IPS-11a (cell line): Measurements from ENCODE around the gene LILRB2.
"Not testable (repeated sequence)": the region's sequence is repeated elsewhere in the genome, so short reads cannot be mapped to it uniquely, and the experiment has no call there.

Experiments
- H3K4me3 ChIP-seq: one replicate; pipeline ENCODE4 v1.5.1; 2013; ENCODE audit warnings: low read depth, low read length, control low read depth

The LILRB2 gene

DNA sequence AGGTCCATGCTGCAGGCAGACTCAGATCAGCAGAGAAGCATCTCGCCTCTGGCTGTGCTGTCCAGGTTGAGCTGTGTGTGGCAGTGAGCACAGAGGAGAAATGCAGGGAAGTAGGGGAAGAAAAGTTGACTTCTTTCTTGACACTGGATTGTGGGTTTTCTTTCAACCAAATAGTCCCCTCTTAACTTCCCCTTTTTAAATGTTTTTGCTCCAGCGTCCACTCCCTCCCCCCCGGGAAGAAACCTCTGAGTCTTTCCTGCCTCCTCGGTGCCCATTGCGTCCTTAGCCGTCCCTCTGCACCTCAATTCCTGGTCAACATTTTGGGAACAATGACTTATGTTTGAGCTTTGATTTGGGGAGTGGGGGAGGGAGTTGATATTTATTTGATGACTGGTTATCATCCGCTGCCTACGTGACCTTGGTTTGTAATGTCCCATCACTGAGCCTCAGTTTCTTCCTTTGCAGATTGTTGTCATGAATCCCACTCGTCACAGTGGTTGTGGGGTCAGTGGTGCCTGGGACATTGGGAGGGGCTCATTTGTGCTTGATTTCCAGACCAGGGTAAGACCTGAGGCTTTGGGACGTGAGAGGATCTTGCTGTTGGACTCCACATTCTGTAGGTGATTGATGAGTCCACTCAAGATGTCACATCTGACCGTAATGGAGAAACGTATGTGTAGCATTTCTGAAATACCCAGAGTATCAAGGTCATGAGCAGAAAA lies at the start of gene LILRB2:
LILRB2 (minus strand) TSS at position 104 of the 722 bp plus-strand sequence. CDS start 614 bp downstream, outside the sequence.
- H3K4me3 ChIP-seq: no peak within 1 kb of the TSS

DNA sequence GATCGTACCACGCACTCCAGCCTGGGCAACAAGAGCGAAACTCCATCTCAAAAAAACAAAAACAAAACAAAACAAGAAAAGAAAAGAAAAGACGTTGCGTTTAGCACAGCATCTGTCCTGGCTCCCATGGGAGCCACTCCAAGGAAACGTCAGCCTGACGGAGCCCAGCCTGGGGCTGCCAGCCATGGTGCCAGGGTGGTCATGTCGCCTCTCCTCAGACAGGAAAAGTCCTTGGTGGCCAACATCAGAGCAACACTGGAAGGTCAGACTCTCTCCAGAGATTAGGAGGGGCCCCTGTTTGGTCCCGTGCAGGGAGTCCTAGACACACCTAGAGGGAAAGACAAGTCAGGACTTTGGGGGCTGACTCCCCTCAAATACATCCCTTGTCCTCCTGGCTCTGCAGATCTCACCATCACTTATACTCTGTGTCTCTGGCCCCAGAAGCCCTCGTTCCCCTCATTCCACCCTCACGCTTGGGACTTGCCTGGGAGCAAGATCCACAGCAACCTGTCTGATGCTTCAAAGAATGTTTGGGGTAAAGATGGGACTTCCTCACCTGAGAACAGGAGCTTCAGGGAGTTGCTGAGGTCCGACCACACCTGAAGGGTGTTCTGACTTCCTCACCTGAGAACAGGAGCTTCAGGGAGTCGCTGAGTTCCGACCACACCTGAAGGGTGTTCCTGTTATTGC lies 48.7 kb upstream of the LILRB2 start:
- H3K4me3 ChIP-seq: no peak overlapping the region

DNA sequence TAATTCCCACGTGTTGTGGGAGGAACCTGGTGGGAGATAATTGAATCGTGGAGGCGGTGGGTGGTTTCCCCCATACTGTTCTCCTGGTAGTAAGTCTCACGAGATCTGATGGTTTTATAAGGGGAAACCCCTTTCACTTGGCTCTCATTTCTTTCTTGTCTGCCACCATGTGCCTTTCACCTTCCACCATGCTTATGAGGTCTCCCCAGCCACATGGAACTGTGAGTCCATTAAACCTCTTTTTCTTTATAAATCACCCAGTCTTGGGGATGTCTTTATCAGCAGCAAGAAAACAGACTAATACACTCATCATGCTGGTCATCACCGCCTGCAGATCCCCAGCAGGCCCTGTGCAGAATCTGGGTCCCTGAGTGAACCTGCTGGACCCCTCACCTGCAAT lies 47.9 kb upstream of the LILRB2 start:
- H3K4me3 ChIP-seq: not testable (repeated sequence)

DNA sequence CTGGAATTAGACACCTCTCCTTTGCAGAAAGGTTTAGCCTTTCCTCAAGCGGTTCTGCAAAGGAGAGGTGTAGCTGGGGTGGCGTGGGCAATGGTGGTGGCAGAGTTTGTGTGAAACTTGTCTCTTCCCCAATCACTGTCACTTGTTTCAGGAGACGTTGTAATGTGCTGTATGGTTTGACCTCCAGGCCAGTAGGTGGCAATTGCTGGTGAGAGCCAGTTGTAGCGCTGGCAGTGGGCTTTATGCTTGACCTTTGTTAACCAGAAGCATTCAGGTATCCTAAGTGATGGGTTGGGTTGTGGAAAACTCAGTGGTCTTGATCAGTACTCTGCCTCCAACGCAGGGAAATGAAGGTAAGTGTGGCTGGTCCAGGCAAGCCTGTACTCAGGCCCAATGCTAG lies 44.7 kb upstream of the LILRB2 start:
- H3K4me3 ChIP-seq: no peak overlapping the region

DNA sequence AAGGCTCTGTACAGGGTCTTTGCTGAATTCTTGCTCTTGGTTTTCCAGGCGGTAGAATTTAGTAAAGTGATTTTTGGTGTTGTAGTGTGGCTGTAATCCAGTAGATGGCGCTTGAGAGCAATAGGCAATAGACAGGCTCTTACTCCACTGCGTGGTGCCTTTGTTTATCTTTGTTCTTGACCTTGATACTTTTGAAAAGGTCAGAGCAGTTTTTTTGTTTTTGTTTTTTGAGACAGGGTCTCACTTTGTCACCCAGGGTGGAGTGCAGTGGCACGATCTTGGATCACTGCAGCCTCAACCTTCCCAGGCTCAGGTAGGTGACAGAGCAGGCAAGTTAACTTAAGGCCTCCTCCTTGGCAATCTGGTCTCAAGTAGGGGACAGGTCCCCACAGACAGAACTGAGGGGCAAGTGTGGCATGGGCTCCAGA lies 44.3 kb upstream of the LILRB2 start:
- no peak overlapping the region for H3K4me3 ChIP-seq

DNA sequence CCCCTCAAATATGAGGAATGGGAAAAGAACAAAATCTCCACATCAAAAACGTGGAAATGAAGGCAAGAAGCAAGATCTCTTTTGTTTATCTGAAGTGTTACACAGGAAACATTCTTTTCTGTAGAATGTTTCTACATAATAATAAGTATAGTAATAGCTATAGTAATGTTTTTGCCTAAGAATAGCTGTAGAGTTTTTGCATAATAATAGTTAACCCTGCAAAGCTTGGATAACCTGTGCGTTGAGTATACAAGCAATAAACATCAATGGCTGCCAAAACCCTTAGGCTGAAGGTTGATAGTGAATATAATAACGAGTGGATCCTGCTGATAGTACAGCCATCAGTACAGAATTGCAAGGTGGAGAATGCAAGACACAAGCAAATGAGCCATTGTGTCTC lies 43.2 kb upstream of the LILRB2 start:
- no peak overlapping the region for H3K4me3 ChIP-seq

DNA sequence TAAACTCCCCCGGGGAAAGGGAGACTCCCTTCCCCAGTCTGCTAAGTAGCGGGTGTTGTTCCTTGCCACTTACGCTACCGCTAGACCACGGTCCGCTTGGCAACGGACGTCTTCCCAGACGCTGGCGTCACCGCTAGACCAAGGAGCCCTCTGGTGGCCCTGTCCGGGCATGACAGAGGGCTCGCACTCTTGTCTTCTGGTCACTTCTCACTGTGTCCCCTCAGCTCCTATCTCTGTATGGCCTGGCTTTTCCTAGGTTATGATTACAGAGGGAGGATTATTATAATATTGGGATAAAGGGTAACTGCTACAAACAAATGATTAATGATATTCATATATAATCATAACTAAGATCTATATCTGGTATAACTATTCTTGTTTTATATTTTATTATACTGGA lies 42.0 kb upstream of the LILRB2 start:
- not testable (repeated sequence) for H3K4me3 ChIP-seq

DNA sequence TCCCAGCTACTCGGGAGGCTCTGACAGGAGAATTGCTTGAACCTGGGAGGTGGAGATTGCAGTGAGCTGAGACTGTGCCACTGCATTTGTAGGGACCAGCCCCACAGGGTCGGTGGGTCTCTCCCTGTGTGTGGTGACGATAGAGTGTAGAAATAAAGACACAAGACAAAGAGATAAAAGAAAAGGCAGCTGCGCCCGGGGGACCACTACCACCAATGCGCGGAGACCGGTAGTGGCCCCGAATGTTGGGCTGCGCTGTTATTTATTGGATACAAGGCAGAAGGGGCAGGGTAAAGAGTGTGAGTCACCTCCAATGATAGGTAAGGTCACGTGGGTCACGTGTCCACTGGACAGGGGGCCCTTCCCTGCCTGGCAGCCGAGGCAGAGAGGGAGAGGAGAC lies 41.4 kb upstream of the LILRB2 start:
- H3K4me3 ChIP-seq: not testable (repeated sequence)

DNA sequence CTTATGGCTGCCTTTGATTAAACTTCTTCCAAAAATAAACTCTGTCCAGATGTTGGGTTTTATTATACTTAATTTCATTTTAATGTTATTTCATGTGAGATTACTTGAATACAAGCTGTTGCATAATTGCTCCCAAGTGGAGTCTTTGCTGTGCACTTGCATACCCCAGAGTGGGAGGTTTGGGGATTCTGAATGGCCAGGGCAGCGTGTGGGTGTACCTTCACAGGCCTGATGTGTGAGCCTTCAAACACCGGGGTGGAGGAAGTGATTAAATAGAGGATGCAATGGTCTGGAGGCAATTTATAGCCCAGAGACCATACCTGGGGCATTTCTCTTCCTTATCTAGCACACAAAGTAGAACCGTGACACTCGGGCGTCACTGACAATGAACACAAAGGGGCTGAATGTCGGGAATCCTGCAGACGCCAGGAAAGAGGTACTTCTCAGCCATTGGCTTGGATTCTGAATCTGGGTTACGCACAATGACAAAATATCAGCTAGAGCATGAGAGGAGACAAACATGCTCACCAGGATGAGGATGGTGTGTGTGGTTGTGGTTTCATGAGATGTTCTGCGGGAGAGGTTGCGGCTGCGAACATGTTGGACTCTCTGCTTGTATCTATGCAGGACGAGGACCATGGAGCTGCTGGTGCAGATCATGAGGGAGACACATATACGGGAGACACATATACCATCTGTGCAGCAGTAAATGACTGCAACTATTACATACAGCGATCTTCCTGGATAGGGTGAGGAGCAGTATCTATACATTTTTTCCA lies 39.2 kb upstream of the LILRB2 start:
- H3K4me3 ChIP-seq: no peak overlapping the region

DNA sequence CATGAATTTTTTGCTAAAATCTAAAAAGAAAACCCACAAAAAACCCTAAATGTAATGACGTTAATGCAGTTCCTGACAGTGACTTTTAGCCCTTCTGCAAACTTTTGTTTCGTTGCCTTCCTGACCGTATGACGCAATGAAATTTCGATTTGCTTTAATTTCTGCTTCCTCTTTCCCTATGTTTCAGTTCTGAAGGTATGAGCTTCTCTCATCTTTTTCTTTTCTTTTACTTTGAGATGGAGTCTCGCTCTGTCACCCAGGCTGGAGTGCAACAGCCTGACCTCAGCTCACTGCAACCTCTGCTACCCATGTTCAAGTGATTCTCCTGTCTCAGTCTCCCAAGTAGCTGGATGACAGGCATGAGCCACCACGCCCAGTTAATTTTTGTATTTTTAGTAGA lies 38.1 kb upstream of the LILRB2 start:
- H3K4me3 ChIP-seq: no peak overlapping the region

DNA sequence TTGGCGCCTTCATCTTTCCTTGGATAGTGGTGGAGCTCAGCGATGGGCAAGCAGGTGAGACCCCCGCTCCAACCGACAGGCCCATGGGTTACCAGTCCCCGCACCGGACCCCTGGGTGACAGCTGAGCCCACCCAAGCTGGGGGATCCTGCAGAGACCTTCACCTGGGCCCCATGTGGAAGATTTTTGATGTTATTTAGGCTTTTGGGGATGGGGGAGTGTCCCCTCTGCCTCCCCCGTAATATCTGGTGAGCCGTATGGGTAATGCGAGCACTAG lies 37.0 kb upstream of the LILRB2 start:
- no peak overlapping the region for H3K4me3 ChIP-seq

DNA sequence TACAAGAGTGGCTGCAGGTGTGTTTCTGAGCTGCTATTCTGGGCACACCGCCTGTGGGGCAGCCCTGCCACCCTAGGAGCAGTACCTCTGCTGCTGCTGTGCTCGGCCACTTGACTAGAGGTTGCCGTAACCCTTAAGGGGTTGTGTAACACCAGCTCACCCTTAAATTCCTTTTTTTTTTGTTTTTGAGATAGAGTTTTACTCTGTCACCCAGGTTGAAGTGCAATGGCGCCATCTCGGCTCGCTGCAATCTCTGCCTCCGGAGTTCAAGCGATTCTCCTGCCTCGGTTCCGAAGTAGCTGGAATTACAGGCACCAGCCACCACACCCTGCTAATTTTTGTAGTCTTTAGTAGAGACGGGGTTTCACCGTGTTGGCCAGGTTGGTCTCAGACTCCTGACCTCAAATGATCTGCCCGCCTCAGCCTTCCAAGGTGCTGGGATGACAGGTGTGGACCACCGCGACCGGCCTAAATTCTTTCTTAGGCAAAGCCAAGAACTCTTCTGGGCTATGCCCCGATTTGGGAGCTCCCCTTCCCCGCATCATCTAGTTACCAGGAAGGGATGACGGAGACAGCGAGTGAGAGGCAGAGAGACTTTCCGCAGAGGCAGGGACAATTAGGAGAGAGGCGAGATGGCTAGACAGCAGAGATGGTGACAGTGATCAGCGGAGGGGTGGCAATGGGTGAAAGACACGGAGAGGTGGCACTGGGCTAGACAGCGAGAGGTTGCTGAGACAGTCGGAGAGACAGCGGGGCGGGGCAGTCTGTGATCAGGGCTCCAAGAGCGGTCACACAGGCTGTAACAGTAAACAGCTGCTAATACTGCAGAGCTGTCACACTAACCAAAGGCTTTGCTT lies 36.4 kb upstream of the LILRB2 start:
- H3K4me3 ChIP-seq: no peak overlapping the region

DNA sequence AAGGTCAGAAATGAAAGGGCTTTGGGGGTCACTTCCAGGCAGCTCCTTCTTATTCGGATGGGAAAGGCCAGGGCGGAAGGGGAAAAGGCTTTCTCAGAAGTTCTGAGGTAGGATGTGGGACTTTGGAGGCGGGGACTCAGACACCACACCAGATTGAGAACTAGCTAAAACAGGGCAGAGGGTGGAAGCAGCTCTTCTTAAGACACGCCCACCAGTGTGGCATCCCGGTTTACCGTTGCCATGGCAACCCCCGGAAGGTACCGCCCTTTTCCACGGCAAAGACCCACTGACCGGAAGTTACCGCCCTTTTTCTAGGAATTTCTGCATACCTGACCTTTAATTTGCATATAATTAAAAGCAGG lies 35.8 kb upstream of the LILRB2 start:
- no peak overlapping the region for H3K4me3 ChIP-seq

DNA sequence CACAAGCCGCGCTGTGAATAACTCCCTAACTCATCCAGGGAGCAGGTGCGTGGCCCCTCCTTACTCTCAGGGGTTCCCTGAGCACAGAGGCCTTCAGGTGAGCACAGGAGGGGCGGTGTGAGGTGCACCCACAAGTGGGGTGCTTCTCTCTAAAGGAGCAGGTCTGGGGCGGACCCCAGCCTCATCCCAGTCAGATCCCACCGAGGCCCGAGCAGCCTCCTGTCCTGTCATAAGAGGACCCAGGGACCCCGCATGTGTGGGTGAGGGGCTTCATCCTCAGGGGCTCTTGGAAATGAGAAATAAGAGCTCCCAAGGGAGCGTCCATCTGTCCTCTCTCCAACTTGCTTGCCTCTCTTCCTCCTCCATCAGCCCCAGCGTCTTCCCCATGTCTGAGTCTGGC lies 35.0 kb upstream of the LILRB2 start:
- H3K4me3 ChIP-seq: no peak overlapping the region

DNA sequence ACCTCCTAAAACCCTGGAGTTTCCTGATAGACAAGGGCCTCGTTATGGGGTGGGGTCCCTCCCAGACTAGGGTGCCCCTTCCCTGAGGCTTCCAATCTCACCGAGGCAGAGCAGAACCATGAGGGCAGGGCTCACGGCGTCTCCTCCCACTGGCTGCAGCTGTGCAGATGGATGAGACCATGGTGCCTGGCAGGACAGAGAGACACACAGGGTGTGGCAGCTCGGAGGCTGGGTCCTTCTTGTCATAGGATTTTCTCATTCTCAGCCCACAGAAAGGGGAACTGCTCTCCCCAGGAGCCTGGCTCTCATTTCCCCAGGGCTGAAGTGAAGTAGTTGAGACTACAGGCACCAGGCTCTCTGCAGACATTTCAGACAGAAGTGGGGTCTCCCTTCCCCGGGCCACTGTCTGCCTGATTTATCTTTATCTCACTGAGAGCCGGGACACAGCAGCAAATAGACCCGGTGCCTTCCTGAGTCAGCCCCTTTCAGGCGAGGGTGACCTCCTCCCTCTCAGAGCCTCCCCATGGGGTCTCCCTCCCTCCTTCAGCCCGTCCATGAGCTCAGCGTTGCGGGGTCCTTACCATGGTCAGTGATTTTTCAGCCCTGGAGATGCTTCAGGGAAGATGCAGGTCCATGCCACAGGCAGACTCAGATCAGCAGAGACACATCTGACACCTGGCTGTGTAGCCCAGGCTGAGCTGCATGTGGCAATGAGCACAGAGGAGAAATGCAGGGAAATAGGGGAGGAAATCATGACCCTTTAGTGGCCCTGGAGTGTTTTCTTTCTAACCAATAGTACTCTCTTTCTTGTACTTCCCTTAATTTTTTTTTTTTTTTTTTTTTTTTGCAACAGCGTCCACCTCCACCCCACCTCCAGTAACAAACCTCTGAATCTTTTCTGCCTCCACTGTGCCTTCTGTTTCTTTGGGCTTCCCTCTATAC lies 31.8 kb upstream of the LILRB2 start, which contains the start of gene LILRA5:
LILRA5 (minus strand) TSS at position 731 of the 942 bp plus-strand sequence; CDS start at position 584, 147 bp downstream.
- no peak within 1 kb of the TSS for H3K4me3 ChIP-seq

DNA sequence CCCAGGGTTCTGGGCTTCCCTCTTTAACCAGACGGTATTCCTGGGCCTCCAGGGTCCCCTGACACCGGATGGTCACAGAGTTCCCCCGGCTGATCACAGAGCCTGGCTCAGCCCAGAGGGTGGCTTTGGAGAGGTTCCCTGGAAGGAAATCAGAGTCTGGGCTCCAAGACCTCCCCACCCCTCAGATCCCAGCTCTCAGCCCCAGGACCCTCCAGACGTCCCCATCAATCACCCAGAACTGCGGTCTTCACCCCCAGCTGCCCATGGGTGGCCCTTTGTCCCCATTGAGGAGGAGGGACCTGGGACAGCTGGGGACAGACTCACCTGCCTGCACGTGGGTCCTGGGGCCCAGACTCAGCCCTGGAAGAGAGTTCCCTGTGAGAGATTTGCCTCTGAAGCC lies 31.1 kb upstream of the LILRB2 start:
- no peak overlapping the region for H3K4me3 ChIP-seq

DNA sequence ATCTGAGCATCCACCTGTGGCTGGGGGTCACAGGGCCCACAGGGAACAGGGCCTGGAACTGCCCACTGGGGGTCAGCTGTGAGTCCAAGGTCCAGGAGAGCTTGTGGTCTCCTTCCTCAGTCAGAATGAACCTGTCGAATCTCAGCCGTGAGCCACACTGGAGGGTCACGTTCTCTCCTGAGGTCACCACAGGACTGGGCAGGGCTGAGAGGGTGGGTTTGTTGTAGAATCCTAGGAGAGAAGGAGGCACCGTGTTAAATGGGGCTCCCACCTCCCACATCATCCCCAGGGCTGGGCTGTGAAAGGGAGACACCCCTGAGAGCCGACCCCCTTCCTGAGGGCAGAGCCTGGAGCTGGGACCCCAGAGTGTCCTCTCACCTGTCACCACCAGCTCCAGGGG lies 30.6 kb upstream of the LILRB2 start:
- H3K4me3 ChIP-seq: no peak overlapping the region

DNA sequence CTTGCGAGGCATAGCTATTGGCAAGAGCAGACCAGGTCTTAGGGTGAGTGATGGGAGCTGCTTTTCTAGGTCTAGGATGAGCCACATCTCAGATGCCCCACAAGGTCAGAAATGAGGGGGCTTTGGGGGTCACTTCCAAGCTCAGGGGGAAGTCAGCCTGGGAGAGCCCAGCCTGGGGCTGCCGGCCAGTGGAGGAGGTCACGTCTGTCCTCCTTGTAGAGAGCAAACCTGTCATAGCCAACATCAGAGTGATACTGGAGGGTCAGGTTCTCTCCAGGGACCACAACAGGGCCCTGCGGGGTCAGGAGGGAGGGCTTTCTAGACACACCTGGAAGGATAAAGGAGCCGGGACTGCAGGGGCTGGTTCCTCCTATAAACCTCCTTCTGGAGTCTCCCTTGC lies 29.6 kb upstream of the LILRB2 start:
- no peak overlapping the region for H3K4me3 ChIP-seq

DNA sequence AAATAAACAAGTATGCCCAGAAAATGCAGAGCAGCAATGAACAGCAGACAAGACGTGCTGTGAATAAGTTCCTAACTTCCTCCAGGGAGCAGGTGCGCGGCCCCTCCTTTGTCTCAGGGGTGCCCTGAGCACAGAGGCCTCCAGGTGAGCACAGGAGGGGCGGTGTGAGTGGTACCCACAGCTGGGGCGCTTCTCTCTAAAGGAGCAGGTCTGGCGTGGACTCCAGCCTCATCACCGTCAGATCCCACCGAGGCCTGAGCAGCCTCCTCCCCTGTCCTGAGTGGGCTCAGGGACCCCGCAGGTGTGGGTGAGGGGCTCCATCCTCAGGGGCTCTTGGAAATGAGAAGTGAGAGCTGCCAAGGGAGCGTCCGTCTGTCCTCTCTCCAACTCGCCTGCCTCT lies 28.9 kb upstream of the LILRB2 start:
- no peak overlapping the region for H3K4me3 ChIP-seq

DNA sequence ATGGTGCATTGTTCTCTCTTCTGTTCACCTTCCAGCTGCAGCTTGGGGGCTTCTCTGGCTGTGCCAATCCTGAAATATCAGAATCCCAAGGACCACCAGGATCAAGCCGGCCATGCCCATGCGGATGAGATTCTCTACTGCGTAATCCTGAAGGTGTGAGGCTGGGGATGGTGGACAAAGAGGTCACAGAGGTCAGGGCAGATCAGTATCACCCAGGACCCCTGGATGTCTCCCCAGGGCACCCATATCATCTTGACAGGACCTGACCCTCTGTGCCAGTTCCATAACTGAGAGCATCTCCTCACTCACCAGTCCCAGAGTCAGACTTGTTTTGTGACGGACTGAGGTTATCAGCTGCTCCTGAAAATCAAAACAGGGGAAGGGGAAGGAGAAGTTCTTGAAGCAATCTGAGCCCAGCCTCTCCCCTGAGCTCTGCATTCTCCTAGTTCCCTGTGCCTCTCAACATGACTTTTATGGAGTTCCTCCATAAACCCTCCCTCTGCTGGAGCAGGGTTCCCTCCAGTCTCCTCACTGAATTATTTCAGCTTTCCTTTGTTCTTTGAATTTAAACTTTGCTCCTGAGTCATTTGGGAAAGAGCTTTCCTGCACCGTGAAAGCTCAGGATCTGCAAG lies 26.6 kb upstream of the LILRB2 start:
- no peak overlapping the region for H3K4me3 ChIP-seq
